ENCODE data around the gene FTCD.

Gene FTCD

DNA sequence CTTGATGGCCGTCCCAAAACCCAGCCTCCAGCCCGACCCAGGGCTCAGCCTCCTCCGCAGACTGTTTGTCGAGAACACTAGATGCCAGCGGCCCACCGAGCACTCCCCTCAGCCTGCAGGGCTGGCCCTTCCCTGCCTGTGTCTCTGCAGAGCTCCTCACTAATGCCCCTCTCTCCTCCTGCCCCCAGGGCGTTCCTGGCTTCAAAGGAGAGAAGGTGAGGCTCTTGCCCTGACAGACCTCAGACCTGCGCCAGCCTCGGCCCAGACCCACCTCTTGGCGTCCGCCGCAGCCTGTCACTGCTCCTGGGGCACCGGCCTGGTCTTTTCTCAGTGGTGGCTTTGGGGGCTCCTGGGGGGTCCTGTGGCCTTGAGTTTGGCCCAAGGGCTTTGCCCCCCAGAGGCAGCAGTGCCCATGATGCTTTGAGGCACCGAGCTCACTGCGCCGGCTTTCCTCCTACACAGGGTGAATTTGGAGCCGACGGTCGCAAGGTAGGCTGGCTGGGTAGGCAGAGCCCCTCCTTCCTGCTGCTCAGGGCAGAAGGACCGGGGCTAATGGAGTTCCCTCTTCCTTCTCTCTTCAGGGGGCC lies 39.1 kb downstream of the FTCD start:
- TF ChIP-seq, protein P1, sequence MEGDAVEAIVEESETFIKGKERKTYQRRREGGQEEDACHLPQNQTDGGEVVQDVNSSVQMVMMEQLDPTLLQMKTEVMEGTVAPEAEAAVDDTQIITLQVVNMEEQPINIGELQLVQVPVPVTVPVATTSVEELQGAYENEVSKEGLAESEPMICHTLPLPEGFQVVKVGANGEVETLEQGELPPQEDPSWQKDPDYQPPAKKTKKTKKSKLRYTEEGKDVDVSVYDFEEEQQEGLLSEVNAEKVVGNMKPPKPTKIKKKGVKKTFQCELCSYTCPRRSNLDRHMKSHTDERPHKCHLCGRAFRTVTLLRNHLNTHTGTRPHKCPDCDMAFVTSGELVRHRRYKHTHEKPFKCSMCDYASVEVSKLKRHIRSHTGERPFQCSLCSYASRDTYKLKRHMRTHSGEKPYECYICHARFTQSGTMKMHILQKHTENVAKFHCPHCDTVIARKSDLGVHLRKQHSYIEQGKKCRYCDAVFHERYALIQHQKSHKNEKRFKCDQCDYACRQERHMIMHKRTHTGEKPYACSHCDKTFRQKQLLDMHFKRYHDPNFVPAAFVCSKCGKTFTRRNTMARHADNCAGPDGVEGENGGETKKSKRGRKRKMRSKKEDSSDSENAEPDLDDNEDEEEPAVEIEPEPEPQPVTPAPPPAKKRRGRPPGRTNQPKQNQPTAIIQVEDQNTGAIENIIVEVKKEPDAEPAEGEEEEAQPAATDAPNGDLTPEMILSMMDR (IDR thresholded peaks at IDR 0.05; ENCODE audit: control insufficient read depth, insufficient read depth, low read depth, low read length, missing control alignments) = no peak
- no peak for DNase-seq (ENCODE audit: low read depth)

DNA sequence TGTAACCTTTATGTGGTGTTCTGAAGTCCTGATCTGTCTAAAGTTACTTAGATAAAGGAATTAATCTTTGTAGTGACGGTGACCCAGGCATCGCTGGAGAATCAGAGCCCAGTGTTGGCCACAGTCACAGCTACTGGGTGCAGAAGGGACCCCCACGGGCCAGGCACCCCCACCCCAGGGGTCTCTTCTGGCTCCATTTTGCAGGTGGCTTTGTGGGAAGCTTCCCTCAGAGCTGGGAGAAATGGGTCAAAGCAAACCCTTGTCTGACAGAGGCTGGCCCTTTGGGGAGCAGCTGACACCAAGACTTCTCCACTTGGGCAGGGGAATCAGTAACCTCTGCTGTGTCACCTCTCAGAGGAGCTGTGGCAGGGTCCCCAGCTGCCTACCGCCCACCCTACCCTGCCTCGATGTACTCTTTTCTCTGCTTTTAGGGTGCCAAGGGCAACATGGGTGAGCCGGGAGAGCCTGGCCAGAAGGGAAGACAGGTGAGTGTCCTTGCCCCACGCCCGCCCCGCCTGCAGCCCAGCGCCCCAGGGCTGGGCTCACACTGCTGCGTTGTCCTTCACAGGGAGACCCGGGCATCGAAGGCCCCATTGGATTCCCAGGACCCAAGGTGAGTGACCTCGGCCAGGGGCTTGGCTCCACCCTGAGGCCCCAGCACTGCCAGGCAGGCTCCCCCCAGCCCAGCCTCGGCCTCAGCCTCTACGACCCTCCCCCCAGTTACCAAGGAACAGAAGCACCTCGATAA lies 39.8 kb downstream of the FTCD start:
- TF ChIP-seq, protein P1 (IDR thresholded peaks at IDR 0.05; ENCODE audit: control insufficient read depth, insufficient read depth, low read depth, low read length, missing control alignments) = no peak
- H3K4me3 ChIP-seq (ENCODE audit: control insufficient read depth, low read depth, low read length) = no peak overlapping the region
- DNase-seq (ENCODE audit: low read depth) = no peak

More for the DNA sequence above, 39.1 kb downstream of the FTCD start:
- H3K4me3 ChIP-seq (ENCODE audit: control insufficient read depth, low read depth, low read length) = no peak overlapping the region

DNA sequence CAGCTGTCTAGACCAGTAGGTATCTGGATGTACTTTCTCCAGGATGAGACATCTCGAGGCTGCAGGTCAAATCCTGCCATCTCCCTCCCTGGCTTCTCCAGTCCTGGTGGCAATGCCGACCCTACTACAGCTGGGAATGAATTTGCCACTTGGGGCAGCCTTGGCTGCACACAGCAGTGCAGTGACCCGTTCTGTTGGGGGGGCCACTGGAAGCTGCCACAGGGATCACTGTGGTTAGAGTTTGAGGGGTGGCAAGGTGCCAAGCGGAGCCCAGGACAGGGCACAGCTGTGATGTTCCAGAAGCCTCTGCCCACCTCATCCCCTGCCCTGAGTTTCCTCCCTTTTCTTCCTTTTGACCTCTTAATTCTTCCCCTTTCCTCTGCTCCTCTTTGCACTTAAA lies 40.4 kb downstream of the FTCD start:
- DNase-seq (ENCODE audit: low read depth) = no peak
- TF ChIP-seq, protein P1 (IDR thresholded peaks at IDR 0.05; ENCODE audit: control insufficient read depth, insufficient read depth, low read depth, low read length, missing control alignments) = no peak
- no peak overlapping the region for H3K4me3 ChIP-seq (ENCODE audit: control insufficient read depth, low read depth, low read length)

DNA sequence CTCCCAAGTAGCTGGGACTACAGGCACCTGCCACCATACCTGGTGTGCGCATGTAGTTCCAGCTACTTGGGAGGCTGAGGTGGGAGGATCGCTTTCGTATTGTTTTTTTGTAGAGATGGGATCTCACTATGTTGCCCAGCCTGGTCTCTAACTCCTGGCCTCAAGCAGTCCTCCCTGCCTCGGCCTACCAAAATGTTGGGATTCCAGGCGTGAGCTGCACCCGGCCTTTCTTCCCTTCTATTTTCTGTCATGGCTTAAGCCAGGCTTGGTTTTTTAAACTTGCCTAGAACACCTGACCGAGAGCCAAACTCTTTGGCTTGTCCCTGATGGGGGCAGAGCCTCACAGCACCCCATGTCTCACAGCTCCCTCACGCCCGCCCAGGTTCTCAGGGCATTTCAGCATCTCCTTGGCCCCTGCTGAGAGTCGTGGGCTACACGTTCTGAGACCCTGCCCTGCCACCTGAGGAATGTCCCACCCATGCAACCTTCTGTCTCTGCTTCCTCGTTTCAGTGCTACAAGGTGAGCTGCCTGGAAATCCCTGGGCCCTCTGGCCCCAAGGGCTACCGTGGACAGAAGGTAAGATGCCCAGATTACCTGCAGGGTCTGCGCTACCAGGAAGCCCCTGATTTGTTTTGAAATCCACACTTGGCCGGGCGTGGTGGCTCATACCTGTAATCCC lies 41.7 kb downstream of the FTCD start:
- TF ChIP-seq, protein P1 (IDR thresholded peaks at IDR 0.05; ENCODE audit: control insufficient read depth, insufficient read depth, low read depth, low read length, missing control alignments) = no peak
- no peak for DNase-seq (ENCODE audit: low read depth)
- H3K4me3 ChIP-seq (ENCODE audit: control insufficient read depth, low read depth, low read length) = no peak overlapping the region

DNA sequence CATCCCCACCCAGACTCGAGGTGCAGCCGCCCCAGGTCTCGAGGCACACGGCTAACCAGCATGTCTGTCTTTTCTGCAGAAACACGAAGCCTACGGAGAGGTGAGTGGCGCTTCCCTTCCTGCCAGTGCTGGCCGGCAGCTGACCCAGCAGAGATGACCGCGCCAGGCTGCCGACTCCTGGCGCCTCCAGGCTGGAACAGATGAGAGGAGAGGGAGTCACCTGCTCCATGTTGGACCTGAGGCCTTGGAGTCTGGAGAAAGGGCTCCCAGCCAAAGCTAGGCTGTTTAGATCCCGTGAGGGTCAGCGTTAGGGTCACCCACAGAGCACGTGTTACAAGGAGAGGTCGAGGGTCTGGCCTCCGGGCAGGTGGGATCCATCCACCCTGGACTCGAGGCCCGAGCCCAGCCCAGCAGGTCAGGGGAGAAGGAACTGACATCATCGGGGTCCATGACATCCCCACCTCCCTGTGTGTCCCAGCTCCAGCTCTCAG lies 42.6 kb downstream of the FTCD start:
- H3K4me3 ChIP-seq (ENCODE audit: control insufficient read depth, low read depth, low read length) = no peak overlapping the region
- no peak for DNase-seq (ENCODE audit: low read depth)
- TF ChIP-seq, protein P1 (IDR thresholded peaks at IDR 0.05; ENCODE audit: control insufficient read depth, insufficient read depth, low read depth, low read length, missing control alignments) = no peak

DNA sequence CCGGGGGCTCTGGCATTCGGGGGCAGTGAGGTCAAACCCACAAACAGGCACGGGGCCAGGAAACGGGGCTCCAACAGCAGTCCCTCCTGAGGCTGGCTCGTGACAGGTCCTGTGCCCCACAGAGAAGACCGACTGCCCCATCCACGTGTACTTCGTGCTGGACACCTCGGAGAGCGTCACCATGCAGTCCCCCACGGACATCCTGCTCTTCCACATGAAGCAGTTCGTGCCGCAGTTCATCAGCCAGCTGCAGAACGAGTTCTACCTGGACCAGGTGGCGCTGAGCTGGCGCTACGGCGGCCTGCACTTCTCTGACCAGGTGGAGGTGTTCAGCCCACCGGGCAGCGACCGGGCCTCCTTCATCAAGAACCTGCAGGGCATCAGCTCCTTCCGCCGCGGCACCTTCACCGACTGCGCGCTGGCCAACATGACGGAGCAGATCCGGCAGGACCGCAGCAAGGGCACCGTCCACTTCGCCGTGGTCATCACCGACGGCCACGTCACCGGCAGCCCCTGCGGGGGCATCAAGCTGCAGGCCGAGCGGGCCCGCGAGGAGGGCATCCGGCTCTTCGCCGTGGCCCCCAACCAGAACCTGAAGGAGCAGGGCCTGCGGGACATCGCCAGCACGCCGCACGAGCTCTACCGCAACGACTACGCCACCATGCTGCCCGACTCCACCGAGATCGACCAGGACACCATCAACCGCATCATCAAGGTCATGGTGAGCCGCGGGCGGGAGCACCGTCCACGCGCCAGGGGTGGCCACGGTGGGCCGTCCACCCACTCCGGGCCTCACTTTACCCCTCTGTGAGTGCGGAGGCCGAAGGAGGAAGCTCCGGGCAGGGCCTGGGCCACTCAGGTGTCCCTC lies 43.3 kb downstream of the FTCD start:
- no peak for DNase-seq (ENCODE audit: low read depth)
- TF ChIP-seq, protein P1 (IDR thresholded peaks at IDR 0.05; ENCODE audit: control insufficient read depth, insufficient read depth, low read depth, low read length, missing control alignments) = no peak
- no peak overlapping the region for H3K4me3 ChIP-seq (ENCODE audit: control insufficient read depth, low read depth, low read length)
